HepG2 (cell line): ENCODE results near the gene IGSF5. TPM values are rescaled to one million over a fixed set of nuclear protein-coding genes. Genes with fewer than 3 reads are reported as not detected.

Experiments
- ATAC-seq: fragments of 200-7000 bp; cut with Tn5 transposase; 3 replicates; pipeline ENCODE4 v1.9.1; 2020; ENCODE audit warnings: mild to moderate bottlenecking, moderate library complexity
- BruUV-seq: library from RNA; stranded (reverse); fragments of 400-500 nt; replicated peaks from 2 replicates; lab custom pipeline; 2021; lab: Mats Ljungman, UMichigan
- CTCF ChIA-PET: fragments of 300-600 bp; formaldehyde crosslinking; extraction: SDS; loops from one replicate; lab custom pipeline; 2021; ENCODE audit warnings: low total read pairs, inconsistent platforms, low intra/inter-chr PET ratio; lab: Yijun Ruan, JAX
- POLR2A ChIA-PET: fragments of 350-600 bp; sonication (Branson Sonifier 250); formaldehyde crosslinking; loops from one replicate; lab custom pipeline; 2020; ENCODE audit warnings: antibody characterized with exemption, inconsistent platforms; lab: Yijun Ruan, JAX
- DNase-seq: peaks from one replicate; pipeline ENCODE4 v3.0.0-alpha.2; 2015; ENCODE audit warnings: low spot score
- FAIRE-seq: peaks from 3 replicates; lab custom pipeline; 2011; peaks lifted over from hg19 to GRCh38; lab: Jason Lieb, UNC
- H2AFZ ChIP-seq: one replicate; pipeline ENCODE4 v1.6.1; 2011; ENCODE audit warnings: low read length, inconsistent platforms
- H3K27ac ChIP-seq: fragments of 300-600 bp; 3 replicates; pipeline ENCODE4 v1.8.0; 2011; ENCODE audit warnings: mixed run types, mild to moderate bottlenecking, mixed read lengths, low read length, inconsistent platforms; ENCODE audit not compliant: insufficient read depth; ENCODE audit errors: extremely low read length
- H3K27me3 ChIP-seq, 2 experiments: fragments of 200-600 bp in 1 of 2; 2 replicates in 1 of 2; 3 replicates in 1 of 2; pipeline versions ENCODE4 v1.6.0 to v1.8.0; 2011; ENCODE audit warnings: low read length in 2 of 2, mild to moderate bottlenecking in 2 of 2, moderate library complexity in 2 of 2, inconsistent platforms in 1 of 2; ENCODE audit not compliant: insufficient read depth in 2 of 2, control insufficient read depth in 1 of 2
- H3K36me3 ChIP-seq, 2 experiments: fragments of 200-600 bp in 1 of 2; replicated peaks in 1 of 2; 2 replicates in 1 of 2; 3 replicates in 1 of 2; pipeline versions ENCODE4 v1.5.1 to v1.8.0; 2011; ENCODE audit warnings: low read length in 2 of 2, inconsistent platforms in 1 of 2; ENCODE audit not compliant: insufficient read depth in 2 of 2, control insufficient read depth in 1 of 2
- H3K4me1 ChIP-seq: 2 replicates; pipeline ENCODE4 v1.5.1; 2012; ENCODE audit warnings: low read length, inconsistent platforms; ENCODE audit not compliant: insufficient read depth
- H3K4me2 ChIP-seq: 2 replicates; pipeline ENCODE4 v1.6.0; 2011; ENCODE audit warnings: low read depth, low read length, inconsistent platforms
- H3K4me3 ChIP-seq, 3 experiments: fragments of 200-600 bp in 1 of 3; sonication (generic), shearing (Covaris generic) in 1 of 3; replicated peaks in 1 of 3; 2 replicates each; pipeline ENCODE4 v1.5.1; 2011 to 2016; ENCODE audit warnings: low read length in 3 of 3, inconsistent platforms in 2 of 3, low read depth in 2 of 3, mild to moderate bottlenecking in 2 of 3, control low read depth in 1 of 3, mixed read lengths in 1 of 3; ENCODE audit not compliant: insufficient read depth in 1 of 3
- H3K79me2 ChIP-seq: one replicate; pipeline ENCODE4 v1.6.1; 2011; ENCODE audit warnings: low read length, inconsistent platforms; ENCODE audit not compliant: insufficient read depth
- H3K9ac ChIP-seq: 2 replicates; pipeline ENCODE4 v1.6.0; 2011; ENCODE audit warnings: mild to moderate bottlenecking, low read depth, low read length, inconsistent platforms; ENCODE audit not compliant: insufficient read depth
- H3K9me3 ChIP-seq: 2 replicates; pipeline ENCODE4 v1.5.1; 2012; ENCODE audit warnings: mild to moderate bottlenecking, low read length
- H4K20me1 ChIP-seq: 2 replicates; pipeline ENCODE4 v1.6.0; 2011; ENCODE audit warnings: inconsistent platforms, mild to moderate bottlenecking, low read length, moderate library complexity; ENCODE audit not compliant: insufficient read depth
- TCF7L2 ChIP-seq: IDR thresholded peaks from 2 replicates; pipeline ENCODE4 v1.6.1; 2011; ENCODE audit warnings: mild to moderate bottlenecking, low read depth, low read length, moderate library complexity
- ZNF30 ChIP-seq: sonication (generic); formaldehyde crosslinking; IDR thresholded peaks from 2 replicates; pipeline ENCODE4 v1.5.0; 2020; ENCODE audit warnings: mild to moderate bottlenecking, missing genetic modification reagents
- ZNF589 ChIP-seq: sonication (generic); formaldehyde crosslinking; conservative IDR thresholded peaks from 2 replicates; pipeline ENCODE4 v1.8.0; 2022; ENCODE audit warnings: mild to moderate bottlenecking, moderate library complexity, missing genetic modification reagents
- ZNF660 ChIP-seq: sonication (generic); formaldehyde crosslinking; IDR thresholded peaks from 2 replicates; pipeline ENCODE4 v1.5.1; 2020; ENCODE audit warnings: mild to moderate bottlenecking, low read depth, missing genetic modification reagents, borderline replicate concordance
- ZNF841 ChIP-seq: sonication (generic); formaldehyde crosslinking; IDR thresholded peaks from 2 replicates; pipeline ENCODE4 v1.8.1; 2023; ENCODE audit warnings: missing genetic modification reagents, borderline replicate concordance
- ZSCAN20 ChIP-seq: sonication (generic); formaldehyde crosslinking; IDR thresholded peaks from 2 replicates; pipeline ENCODE4 v1.4.0; 2020; ENCODE audit warnings: missing genetic modification reagents, mild to moderate bottlenecking, borderline replicate concordance
- WGBS: methylation state at CpG from one replicate; pipeline ENCODE4 v1.1.6; 2017; ENCODE audit warnings: low lambda C conversion rate; 5-methylcytosine and 5-hydroxymethylcytosine counted together
- in situ Hi-C: cut with HindIII; loops from 2 replicates; pipeline ENCODE4 v1.10.0; 2017; ENCODE audit warnings: low pct_unique_long_range_greater_than_20kb; ENCODE audit not compliant: extremely low pct_ligation_motif_present
- intact Hi-C: fragments of 100-400 bp; cut with micrococcal nuclease; formaldehyde crosslinking; loops from one replicate; pipeline ENCODE4 v1.10.0; 2022; ENCODE audit not compliant: unreplicated experiment
- polyA plus RNA-seq, 8 experiments: library from polyadenylated mRNA; depleted of rRNA in 3 of 8; stranded (reverse) in 7 of 8; unstranded in 1 of 8; fragments of >200 nt; fragmentation: Illumina TruSeq in 4 of 8; extraction: Trizol in 4 of 8; gene quantifications; 2 replicates each; pipeline versions ENCODE4 v1.2.1 to v1.2.3, GENCODE V29; 2011 to 2016; ENCODE audit warnings: low read depth in 4 of 8, missing spikeins in 1 of 8, mixed read lengths in 1 of 8; ENCODE audit not compliant: insufficient read depth in 1 of 8
- total RNA-seq, 5 experiments: library from RNA; depleted of rRNA; stranded (reverse); fragments of >200 nt; fragmentation: Illumina TruSeq; extraction: Trizol; gene quantifications; 2 replicates each; pipeline ENCODE4 v1.2.3, GENCODE V29; 2016; ENCODE audit warnings: low read depth in 1 of 5

The IGSF5 gene
- total and polyA plus RNA-seq, 2 of the 13 experiments (the other 11 are each of a cell fraction or from before 2014, with no cell fraction given) = not detected

DNA sequence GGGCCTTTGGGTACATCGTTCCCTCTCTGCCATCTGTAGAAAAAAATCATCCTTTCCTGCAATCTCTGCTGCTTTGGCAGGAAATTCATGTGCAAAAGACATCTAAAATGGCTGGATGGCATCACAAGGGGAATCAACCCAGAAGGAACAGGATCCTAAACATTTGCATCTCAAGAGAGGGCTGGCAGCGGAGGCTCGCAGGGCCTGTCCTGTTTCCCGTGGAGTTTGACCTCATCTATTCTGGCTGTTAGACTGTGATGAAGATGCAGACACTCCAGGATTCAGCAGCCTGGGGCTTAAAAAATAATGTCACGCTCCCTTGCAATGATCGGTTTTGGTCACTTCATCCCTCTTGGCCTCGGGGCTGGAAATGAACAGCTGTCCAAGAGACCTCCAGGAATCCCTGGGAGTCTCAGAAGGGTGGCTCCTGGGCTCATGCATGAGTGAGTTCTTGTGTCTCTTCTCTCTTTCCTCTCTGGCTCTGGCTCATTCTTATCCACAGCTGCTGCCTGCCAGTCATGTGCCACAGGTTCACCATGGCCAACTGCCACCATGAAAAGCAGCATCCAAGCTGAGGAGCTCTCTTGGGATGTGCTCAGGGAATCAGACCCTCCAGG is 106.1 kb downstream of the IGSF5 start:
- ChIA-PET CTCF (no interaction called here), POLR2A (no interaction called here)
- no peak overlapping the region for H2AFZ ChIP-seq
- no peaks in the 10 kb centered on the region for H3K36me3 ChIP-seq
- no peaks in the 10 kb centered on the region for H3K4me1 ChIP-seq
- H3K4me3 ChIP-seq = no peak overlapping the region
- H4K20me1 ChIP-seq = no peaks in the 10 kb centered on the region
- no peaks in the 10 kb centered on the region for H3K27me3 ChIP-seq
- in situ Hi-C loops = no loop called here
- DNase-seq = no peak
- BruUV-seq = no TSS peak
- no peak overlapping the region for H3K27ac ChIP-seq
- H3K79me2 ChIP-seq = no peaks in the 10 kb centered on the region
- H3K9ac ChIP-seq = no peak overlapping the region
- no peak for ATAC-seq
- WGBS = 64% methylated on average over 7 of the region's 7 CpGs
- peaks cover 96% of the 10 kb centered on the region for H3K9me3 ChIP-seq
- TF ChIP-seq ZSCAN20 (CRISPR knock-in tag) (no peak), ZNF660 (no peak), ZNF30 (no peak), ZNF589 (CRISPR knock-in tag) (no peak), ZNF841 (CRISPR knock-in tag) (no peak), TCF7L2 (no peak)
- intact Hi-C loops = no loop called here
- H3K4me2 ChIP-seq = no peak overlapping the region
- no peak for FAIRE-seq

Other genes with a start within 250 kb of the IGSF5 start
- 0.02 TPM in 1 of 2 replicates, not detected in the other for gene B3GALT5, start 132.2 kb upstream of the IGSF5 start, total RNA-seq (2016; rRNA removed; fragmentation: Illumina TruSeq; extraction: Trizol)
- under 0.01 and 0.03 TPM in 2 replicates for gene B3GALT5, start 132.2 kb upstream of the IGSF5 start, polyA plus RNA-seq (2011; rRNA removed)
- not detected in 2 replicates for gene PCP4, start 122.3 kb downstream of the IGSF5 start, total RNA-seq (2016; rRNA removed; fragmentation: Illumina TruSeq; extraction: Trizol)
- not detected in 2 replicates for gene PCP4, start 122.3 kb downstream of the IGSF5 start, polyA plus RNA-seq (2011; rRNA removed)